ENCODE measurements around the gene CFAP97.

DNA sequence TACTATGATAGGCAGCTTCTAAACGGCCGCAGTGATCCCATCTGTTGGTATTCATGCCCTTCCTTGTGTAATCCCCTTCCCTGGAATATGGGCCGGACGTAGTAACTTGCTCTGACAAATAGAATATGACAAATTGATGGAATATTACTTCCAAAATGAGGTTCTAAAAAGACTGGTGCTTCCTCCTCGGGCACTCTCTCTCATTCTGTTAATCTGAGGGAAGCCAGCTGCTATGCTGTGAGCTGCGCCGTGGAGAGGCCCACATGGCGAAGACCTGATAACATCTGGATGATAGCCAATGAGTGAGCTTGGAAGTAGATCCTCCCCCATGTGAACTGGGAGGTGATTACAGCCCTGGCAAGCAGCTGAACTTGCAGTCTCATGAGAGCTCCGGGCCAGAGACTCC lies 88.0 kb downstream of the CFAP97 start:
- TF ChIP-seq, protein P1, sequence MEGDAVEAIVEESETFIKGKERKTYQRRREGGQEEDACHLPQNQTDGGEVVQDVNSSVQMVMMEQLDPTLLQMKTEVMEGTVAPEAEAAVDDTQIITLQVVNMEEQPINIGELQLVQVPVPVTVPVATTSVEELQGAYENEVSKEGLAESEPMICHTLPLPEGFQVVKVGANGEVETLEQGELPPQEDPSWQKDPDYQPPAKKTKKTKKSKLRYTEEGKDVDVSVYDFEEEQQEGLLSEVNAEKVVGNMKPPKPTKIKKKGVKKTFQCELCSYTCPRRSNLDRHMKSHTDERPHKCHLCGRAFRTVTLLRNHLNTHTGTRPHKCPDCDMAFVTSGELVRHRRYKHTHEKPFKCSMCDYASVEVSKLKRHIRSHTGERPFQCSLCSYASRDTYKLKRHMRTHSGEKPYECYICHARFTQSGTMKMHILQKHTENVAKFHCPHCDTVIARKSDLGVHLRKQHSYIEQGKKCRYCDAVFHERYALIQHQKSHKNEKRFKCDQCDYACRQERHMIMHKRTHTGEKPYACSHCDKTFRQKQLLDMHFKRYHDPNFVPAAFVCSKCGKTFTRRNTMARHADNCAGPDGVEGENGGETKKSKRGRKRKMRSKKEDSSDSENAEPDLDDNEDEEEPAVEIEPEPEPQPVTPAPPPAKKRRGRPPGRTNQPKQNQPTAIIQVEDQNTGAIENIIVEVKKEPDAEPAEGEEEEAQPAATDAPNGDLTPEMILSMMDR (IDR thresholded peaks at IDR 0.05; ENCODE audit: insufficient read depth, low read length), result no peak
- TF ChIP-seq, protein P2, sequence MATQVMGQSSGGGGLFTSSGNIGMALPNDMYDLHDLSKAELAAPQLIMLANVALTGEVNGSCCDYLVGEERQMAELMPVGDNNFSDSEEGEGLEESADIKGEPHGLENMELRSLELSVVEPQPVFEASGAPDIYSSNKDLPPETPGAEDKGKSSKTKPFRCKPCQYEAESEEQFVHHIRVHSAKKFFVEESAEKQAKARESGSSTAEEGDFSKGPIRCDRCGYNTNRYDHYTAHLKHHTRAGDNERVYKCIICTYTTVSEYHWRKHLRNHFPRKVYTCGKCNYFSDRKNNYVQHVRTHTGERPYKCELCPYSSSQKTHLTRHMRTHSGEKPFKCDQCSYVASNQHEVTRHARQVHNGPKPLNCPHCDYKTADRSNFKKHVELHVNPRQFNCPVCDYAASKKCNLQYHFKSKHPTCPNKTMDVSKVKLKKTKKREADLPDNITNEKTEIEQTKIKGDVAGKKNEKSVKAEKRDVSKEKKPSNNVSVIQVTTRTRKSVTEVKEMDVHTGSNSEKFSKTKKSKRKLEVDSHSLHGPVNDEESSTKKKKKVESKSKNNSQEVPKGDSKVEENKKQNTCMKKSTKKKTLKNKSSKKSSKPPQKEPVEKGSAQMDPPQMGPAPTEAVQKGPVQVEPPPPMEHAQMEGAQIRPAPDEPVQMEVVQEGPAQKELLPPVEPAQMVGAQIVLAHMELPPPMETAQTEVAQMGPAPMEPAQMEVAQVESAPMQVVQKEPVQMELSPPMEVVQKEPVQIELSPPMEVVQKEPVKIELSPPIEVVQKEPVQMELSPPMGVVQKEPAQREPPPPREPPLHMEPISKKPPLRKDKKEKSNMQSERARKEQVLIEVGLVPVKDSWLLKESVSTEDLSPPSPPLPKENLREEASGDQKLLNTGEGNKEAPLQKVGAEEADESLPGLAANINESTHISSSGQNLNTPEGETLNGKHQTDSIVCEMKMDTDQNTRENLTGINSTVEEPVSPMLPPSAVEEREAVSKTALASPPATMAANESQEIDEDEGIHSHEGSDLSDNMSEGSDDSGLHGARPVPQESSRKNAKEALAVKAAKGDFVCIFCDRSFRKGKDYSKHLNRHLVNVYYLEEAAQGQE (IDR thresholded peaks at IDR 0.05; ENCODE audit: insufficient replicate concordance, low read depth), result no peak
- TF ChIP-seq POLR2AphosphoS5 (IDR thresholded peaks at IDR 0.05; ENCODE audit: low read depth) (no peak), GABPA (IDR thresholded peaks at IDR 0.05; ENCODE audit: low read depth) (no peak)

All from HL-60 (cell line).